Hindlimb muscle (tissue), 1 donor: Measurements from ENCODE around the gene PRKCA. TPM values are rescaled to one million over a fixed set of nuclear protein-coding genes. Genes with fewer than 3 reads are reported as not detected.
"Not testable (repeated sequence)": the region's sequence is repeated elsewhere in the genome, so short reads cannot be mapped to it uniquely, and the experiment has no call there.

ENCODE experiments used
- DNase-seq: peaks from one replicate; pipeline ENCODE4 v3.0.0-alpha.2; 2013
- polyA plus RNA-seq: library from polyadenylated mRNA; unstranded; fragments of 120-200 nt; gene quantifications from one replicate; pipeline ENCODE4 v1.2.1, GENCODE V29; 2013; ENCODE audit not compliant: insufficient read length

Gene PRKCA
- polyA plus RNA-seq, 1 donor = 2.9 TPM

DNA sequence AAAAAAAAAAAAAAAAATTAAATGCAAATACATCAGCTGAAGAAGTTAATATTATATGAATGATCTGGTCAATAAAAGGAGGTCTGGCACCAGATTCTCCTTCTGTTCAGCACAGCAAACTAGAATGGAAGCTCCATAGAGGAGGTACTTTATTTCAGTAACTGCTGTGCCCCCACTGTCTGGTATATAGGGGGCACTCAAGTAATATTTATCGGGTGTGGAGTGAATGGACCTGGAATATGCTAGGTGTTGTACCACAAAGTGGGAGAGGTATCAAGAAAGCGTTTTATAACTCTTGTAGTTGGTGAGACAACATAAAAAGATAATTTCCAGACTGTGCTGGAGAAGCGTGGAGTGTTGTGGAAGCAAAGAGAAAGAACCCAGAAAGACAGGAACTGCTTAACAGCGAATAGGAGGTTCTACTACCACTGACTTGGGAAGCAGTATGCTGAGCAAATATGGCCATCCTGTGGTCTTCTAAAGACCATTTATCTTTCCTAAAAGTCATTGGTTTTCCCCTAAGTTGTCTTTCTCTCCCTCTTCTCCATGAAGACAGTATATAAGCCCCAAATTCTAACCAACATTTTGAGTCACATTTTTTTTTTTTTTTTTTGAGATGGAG, 12.2 kb upstream of the PRKCA start:
- no peak for DNase-seq

DNA sequence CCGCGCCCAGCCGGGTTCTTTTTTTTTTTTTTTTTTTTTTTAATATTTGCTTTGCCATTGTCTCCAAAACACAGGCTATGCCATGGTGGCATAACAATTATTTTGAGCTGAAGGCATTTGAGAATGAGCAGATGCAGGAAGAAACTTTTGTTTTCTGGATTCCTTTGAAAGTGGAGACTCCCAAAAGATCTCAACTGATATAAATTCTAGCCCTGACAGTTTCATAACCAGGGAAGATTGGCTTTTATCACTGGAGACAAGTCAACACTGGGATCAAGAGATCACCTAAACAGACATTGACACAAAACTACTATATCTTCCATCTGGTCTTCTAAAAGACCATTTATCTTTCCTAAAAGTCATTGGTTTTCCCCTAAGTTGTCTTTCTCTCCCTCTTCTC, 10.1 kb upstream of the PRKCA start:
- DNase-seq = no peak

DNA sequence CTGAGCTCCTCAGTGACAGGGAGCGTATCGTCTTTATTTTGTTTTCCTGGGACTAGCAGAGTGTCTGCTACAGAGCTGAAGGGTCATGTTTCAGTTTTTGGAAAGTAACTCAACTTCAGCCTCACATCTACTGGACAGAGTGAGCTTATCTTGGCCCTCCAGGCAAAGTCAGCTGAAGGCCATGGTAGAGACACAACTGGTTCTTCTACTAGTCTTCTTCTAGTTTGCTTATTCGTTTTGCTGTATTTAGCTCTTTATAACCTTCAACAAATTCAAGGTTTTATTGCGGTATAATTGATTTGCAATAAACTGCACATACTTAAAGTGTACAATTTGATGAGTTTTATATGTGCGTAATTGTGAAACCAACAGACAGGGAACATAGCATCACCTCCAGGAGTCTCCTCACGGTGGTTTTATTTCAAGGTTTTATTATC, 6.1 kb upstream of the PRKCA start:
- no peak for DNase-seq

DNA sequence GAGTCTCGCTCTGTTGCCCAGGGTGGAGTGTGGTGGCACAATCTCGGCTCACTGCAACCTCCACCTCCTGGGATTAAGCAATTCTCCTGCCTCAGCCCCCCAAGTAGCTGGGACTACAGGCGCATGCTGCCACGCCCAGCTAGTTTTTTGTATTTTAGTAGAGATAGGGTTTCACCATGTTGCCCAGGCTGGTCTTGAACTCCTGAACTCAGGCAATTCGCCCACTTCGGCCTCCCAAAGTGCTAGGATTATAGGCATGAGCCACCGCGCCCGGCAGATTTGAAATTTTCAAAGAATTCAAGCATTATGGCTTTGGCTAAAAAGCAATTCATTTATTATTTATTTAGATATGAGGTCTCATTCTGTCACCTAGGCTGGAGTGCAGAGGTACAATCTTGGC, 5.0 kb upstream of the PRKCA start:
- not testable (repeated sequence) for DNase-seq

DNA sequence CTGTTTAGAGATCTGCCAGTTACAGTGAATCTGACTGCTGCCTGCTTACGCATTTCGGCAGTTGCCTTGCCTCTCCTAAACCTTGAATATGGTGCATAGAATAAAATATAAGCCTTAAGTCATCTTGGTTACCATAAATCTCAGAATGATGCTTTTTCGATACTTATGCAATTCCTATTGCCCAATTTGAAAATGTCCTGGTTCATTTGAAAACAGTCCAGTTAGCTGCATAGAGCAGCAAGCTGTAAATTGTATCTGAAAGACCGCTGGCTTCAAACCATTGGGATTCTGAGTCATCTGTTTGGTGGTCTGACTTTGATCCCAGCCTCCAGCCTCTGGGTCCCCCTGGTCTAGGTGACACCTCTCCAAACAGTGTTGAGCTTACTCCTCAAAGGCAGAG, 2.7 kb upstream of the PRKCA start:
- no peak for DNase-seq

DNA sequence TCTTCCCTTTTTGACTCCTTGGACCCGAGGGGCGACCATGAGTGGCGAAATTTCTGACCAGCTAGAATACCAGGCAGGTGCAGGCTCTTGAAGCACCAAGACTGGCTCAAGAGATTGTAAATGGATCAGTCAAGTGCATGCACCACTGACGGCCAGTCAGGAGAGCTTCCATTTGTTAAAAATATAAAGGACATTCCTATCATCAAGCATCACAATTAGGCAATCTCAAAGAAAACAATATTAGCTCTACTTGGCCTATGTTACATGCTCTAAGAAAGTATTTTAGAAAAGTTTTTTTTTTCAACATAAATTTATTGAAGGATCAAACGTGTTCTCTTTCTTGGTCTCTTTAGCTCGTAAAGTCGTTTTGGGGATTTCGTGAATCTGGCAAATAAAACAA, 1.5 kb upstream of the PRKCA start:
- DNase-seq = no peak

DNA sequence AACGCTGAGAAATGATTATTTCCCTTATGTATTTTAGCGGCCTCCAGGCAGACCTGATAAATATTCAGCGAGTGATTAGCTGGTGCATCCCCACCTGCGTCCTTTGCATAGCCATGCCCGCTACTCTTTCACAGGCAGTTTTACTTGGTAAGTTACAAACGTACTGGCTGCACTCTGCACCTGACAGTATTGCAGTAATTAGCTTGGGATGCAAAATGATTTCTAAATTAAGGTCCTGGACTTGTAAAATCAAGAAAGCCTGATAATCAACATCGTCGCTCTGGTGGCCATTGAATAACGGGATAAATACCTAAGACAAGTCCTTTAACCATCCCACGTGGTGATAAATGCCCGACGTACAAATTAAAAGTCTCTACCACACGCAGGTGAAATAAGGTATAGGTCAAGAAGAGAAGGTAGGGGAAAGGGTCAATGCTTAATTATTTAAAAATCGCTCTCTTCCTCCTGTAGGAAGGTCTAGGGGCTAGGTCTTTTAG, 998 bp upstream of the PRKCA start:
- DNase-seq = no peak

DNA sequence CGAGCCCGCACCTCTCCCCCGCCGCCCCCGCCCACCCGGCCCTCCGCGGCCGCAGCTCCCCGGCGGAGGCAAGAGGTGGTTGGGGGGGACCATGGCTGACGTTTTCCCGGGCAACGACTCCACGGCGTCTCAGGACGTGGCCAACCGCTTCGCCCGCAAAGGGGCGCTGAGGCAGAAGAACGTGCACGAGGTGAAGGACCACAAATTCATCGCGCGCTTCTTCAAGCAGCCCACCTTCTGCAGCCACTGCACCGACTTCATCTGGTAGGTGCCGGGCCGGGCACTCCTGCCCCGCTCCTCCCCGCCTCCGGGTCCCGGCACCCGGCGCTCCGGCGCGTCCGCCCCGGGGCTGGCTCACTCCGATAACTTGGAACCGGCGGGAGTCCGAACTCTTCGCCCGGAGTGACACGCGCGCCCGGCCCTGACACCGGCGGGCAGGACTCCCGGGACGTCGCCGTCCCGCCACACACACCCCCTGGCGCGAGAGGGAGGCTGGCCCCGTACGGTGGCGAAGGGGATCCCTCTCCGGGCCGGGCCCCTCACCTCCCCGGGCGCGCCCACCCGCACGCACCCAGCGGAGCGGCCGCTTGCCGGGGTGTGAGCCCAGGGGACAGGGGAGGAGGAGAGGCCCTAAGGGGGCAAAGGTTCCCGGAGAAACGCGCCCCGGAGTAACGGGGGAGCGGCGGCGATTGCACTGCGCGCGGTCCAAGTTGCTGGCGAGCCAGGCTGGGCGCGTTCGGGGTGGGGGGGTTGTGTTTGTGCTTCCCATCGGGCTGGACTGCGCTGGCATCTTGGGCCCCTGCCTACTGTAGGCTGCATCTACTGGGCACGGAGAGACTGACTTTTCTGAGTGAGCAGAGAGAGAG, 581 bp downstream of the PRKCA start:
- peak; percentile 48 for DNase-seq

DNA sequence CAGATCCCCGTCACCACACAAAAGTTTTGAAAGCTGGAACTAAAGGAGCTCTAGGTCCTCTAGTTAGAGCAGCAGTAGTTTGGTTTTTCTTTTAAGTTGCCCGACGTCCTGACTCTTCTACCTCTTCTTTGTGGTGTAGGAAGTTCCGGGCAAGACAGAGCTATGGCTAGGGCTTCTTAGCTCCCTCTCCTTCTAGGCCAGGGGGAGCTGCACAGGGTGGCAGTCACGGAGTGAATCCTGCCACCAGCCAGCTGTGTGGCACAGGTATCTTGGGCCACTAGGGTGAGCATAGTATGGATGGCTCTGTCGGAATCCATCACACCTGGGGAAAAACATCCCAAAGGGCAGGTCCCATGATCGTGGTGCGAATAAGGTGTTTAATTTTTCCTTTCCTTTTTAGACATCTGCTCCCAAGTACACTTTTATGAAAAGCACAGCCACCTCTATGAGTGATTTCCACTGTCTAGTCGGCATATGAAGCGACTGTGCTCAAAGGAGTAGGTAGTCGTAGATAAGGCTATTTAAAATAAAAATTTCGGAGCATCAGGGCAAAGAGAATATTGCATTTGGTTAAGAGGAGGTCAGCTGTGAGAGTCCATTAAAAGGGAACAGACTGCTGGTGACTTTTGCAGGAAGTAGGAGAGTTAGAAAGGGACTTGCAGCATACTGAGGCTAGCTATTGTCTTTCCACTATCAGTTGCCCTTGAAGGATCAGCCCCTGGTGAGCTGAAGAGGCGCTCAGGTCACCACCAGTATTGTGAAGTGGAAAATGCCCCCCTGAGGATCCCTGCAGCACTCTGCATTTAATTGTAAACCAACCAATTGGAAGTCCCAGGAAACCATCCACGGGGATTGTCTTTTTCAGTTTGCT, 2.1 kb downstream of the PRKCA start:
- DNase-seq = no peak

DNA sequence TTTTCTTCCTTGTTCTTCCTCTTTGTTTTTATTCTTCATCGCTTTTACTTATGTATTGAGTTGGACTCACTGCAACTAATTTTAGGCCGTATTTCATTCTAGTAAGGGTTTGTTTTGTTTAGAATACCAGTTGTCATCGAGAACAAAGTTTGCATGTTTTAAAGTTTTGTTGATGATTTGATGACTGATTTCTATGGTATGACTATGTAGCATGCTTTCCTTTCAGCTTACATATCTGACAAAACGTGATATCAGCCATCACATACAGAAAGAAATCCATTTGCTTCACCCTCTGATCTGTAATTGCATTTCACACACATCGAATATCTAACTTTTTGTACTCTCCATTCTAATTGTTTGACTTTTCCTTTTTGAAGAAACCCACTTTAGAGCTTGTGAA, 4.0 kb downstream of the PRKCA start:
- DNase-seq = no peak

DNA sequence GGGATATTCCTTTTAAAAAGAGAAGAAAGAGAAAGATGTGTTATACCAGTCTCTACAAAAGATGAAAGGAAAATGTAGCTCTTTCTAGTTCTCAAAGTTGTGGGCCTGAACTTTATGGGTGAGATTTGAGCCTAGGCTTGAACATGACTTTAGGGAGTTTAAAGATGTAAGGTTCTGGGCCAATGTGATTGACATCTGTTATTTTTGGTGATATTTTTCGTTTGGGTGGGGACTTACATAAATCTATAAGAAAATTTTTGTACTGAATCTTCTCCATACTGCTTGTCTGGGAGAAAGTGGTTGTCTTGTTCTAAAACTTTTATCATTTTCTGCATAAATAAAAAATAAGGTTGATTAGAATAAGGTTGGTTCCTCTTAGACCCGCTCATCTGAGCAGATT, 4.8 kb downstream of the PRKCA start:
- no peak for DNase-seq

DNA sequence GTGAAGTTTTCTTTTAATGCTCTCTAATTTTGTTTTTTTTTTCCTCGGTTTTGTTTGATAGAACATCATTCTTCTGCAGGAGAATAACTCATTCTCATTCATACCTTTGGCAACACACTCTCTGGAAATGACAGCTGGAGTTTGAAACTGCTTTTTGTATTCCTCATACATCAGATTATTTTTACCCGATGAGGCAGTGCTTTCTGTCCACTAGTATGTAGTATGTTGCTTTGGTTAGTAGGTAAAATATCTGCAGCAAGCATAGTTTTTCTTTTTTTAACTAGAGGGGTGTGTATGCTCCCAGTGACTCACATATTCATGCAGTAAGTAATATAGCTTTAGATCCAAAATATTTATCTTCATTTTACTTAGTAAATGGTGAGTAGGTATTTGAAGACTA, 6.4 kb downstream of the PRKCA start:
- DNase-seq = no peak

DNA sequence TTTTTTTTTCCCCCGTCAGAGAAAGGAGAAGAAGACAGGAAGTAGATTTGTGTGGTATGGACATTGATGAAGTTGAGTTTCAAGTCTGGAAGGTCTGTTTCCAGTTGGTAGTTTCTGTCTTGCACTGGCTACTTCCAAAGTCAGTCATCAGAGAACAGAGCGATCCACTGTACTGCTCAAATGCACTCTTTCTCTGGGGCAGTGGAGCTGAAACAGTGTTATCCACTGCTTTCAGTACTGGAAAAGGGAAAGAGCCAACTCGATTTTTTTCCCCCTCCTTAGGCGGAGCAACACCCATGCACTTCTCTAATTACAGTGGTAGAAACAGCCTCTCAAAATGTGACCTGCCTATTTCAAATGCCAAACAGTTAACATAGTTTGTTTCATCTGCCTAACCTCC, 7.4 kb downstream of the PRKCA start:
- no peak for DNase-seq

DNA sequence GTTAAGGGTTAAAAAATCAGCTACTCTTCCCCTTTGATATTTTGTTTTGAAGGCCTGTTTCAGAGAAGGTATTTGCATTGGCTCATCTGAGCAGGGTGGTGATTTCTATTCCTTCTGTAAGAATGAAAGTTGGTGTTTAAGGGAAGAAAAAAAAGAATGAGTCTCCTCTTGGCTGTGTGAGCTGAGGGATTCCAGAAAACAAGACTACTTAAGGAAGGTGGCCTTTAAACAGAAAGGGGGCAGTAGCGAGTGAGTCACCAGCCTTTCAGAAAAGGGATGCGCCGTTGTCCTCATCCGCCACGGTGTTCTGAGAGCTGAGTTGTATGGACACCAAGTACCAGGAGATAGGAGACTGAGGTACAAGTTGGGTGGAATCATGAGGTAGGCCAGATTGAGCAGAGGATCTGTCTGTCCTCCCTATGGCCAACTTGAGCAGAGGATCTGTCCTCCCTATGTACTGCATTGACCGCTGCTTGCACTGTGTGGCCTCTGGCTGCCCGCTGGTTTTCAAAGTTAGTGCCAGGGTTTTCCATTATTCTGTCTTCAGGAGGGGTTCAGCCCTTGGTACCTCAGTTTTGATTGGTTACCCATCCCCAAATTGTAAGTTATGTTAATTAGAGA, 8.2 kb downstream of the PRKCA start:
- no peak for DNase-seq

DNA sequence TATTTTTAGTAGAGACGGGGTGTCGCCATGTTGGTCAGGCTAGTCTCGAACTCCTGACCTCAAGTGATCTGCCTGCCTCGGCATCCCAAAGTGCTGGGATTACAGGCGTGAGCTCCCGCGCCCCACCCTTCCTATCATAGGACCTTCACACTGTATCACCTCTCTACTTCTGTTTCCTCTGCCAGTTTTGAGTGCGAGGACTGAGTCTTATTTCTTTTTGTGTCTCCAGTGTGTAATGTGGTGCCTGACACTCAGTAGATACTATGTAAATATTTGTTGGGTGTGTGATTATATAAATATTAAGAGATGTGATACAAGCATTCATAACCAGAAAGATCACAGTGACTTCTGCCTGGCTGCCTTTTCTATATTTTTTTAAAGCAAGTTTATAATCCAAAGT, 10.5 kb downstream of the PRKCA start:
- no peak for DNase-seq

DNA sequence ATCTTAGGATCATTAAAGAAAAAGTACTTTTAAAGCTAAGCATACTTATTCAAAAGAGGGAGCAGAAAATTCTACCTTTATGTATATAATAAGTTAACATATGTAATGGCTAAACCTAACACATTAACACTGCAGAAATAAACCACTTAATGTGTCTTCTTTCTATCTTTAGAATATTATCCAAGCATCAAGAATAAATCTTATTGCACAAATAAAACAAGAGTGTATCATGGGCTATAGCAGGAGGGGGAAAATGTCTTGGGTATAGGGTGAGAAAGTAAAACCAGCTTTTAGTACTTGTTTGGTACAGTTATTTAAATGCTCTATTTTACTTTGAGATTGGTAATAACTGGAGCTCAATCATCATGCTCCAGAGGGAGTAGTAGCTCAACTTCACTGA, 10.9 kb downstream of the PRKCA start:
- no peak for DNase-seq

DNA sequence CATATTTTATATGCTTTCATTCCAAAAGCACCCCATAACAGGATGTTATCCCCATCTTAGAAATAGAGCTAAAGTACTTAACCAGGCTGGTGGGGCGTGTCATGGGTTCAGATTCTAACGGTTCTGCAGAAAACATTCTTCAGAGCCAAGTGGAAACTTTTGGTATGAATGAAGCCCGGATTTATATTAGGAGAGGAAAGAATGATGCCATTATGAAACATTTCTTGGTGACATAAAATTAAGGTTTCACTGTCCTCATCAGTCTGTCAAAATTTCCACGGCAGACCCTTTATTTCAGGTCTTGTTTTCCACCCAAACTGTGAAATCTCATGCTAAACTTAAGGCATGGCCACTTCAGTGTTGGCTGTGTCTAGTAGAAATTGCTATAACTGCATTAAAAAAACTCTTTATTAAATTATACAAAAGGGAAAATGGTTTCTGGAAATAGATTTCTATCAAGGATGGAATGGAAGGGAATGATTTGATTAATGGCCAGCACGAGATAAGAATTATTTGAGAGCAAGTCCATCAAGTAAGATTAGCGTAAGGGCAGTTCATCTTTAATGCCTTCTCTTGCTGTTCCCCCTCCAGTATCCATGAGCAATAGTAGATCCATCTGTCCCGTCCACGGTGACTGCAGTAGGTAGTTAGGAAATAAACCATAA, 11.7 kb downstream of the PRKCA start:
- no peak for DNase-seq

DNA sequence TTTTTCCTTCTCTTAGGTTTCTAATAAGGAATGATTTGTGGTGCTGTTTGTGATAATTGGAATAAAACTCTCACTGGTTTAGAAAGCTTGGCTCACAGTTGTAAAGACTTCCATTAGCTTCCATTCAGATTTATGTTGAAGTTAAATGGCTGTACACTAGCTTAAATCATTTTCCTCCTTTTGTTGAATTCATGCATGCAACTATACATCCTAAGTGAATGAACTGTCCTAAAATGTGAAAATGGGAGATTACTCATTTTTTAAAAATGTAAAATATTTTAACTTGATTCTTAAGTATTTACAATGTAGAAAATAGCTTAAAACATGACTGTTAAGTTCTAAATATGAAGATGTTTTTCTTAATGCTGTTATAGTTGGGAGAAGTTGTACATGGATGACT, 15.2 kb downstream of the PRKCA start:
- DNase-seq = no peak

DNA sequence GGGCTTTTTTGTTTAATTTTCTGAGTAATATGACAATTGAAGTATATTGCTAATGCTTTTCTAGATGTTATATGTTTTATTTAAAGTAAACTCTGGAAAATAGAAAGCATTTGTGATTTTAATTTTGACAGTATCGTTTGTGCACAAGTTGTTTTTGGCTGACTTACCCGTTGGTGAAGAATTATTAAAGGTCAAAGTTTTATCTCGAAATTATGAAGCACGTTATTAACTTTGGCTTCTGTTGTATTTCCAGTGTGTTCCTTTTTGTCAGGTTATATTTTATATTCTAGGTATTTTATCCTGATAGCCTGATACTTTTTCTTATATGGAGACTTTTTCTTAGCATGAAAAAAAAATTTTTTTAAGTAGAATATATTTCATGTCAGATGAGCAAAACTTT, 16.8 kb downstream of the PRKCA start:
- no peak for DNase-seq

DNA sequence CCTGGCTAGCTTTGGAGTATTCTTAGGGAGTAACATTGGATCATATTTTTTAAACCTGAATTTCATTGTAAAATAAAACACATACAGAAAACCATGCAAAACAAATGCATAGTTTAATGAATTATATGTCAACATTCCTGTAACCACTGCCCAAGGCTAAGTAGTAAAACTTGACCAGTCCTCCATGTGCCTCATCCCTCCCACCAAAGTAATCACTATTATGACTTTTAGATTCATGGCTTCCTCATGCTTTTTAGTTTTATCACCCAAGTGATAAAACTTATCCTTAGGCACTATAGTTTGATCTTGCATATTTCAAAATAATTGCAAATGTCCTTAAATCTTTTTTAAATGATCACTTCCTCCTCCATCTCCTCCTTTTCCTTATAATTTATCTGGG, 20.4 kb downstream of the PRKCA start:
- DNase-seq = no peak

DNA sequence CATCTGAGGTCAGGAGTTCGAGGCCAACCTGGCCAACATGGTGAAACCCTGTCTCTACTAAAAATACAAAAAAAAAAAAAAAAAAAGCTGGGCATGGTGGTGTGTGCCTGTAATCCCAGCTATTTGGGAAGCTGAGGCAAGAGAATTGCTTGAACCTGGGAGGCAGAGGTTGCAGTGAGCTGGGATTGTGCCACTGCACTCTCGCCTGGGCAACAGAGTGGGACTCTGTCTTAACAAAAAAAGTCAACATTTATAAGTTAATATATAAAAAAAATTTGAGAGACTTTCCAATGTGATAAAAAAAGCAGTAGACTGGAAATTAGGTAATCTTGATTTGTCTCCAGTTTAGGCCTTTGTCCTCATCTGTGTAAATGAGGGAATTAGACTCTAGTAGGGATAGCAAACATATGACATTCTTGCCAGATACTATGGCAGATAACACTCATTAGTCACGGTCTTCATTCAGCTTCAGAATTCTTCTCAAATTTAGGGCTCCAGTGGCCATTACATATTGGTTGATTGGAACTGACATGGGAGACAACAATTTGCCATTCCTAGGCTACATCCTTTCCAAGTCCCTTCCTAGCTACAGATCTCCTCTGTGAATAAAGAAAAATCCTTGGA, 22.1 kb downstream of the PRKCA start:
- not testable (repeated sequence) for DNase-seq
